ENCODE results near the gene ITPKB.
"Not testable (repeated sequence)": the region's sequence is repeated elsewhere in the genome, so short reads cannot be mapped to it uniquely, and the experiment has no call there.

The ITPKB gene

GRCh38 chr1:226622012-226622411, 117.1 kb downstream of the ITPKB start:
- no peak for DNase-seq
- TF ChIP-seq CTCF (IDR thresholded peaks at IDR 0.05; ENCODE audit: borderline replicate concordance, extremely low read depth, low read length, poor library complexity, severe bottlenecking) (no peak), EZH2 (IDR thresholded peaks at IDR 0.05; ENCODE audit: borderline replicate concordance, low read depth, low read length, severe bottlenecking) (no peak)
- H2AFZ ChIP-seq (ENCODE audit: low read depth, low read length), result no peak overlapping the region
- no peak for ATAC-seq (ENCODE audit: insufficient read depth, low read depth)
- no peak overlapping the region for H3K4me3 ChIP-seq (ENCODE audit: low read depth in 1 of 2, low read length in 2 of 2)
- no peaks in the 10 kb centered on the region for H4K20me1 ChIP-seq (ENCODE audit: insufficient read depth, low read length)
- no peaks in the 10 kb centered on the region for H3K9me3 ChIP-seq (ENCODE audit: insufficient read depth, low read length, severe bottlenecking)
- H3K79me2 ChIP-seq (ENCODE audit: insufficient read depth, low read length), result no peaks in the 10 kb centered on the region
- H3K27ac ChIP-seq (ENCODE audit: low read length), result no peak overlapping the region
- H3K27me3 ChIP-seq (ENCODE audit: insufficient read depth, low read length, poor library complexity), result no peaks in the 10 kb centered on the region
- H3K9ac ChIP-seq (ENCODE audit: low read depth, low read length), result no peak overlapping the region
- no peak overlapping the region for H3K4me2 ChIP-seq (ENCODE audit: insufficient read depth, low read length)
- no peaks in the 10 kb centered on the region for H3K36me3 ChIP-seq (ENCODE audit: insufficient read depth, low read length)
- peaks cover 10% of the 10 kb centered on the region for H3K4me1 ChIP-seq (ENCODE audit: insufficient read depth, low read length)

GRCh38 chr1:226619031-226619430, 120.1 kb downstream of the ITPKB start:
- no peak overlapping the region for H3K4me2 ChIP-seq (ENCODE audit: insufficient read depth, low read length)
- no peaks in the 10 kb centered on the region for H3K27me3 ChIP-seq (ENCODE audit: insufficient read depth, low read length, poor library complexity)
- H3K9me3 ChIP-seq (ENCODE audit: insufficient read depth, low read length, severe bottlenecking), result no peaks in the 10 kb centered on the region
- no peak overlapping the region for H3K9ac ChIP-seq (ENCODE audit: low read depth, low read length)
- H2AFZ ChIP-seq (ENCODE audit: low read depth, low read length), result no peak overlapping the region
- H4K20me1 ChIP-seq (ENCODE audit: insufficient read depth, low read length), result no peaks in the 10 kb centered on the region
- H3K4me3 ChIP-seq (ENCODE audit: low read depth in 1 of 2, low read length in 2 of 2), result no peak overlapping the region
- no peaks in the 10 kb centered on the region for H3K36me3 ChIP-seq (ENCODE audit: insufficient read depth, low read length)
- no peak for ATAC-seq (ENCODE audit: insufficient read depth, low read depth)
- TF ChIP-seq CTCF (IDR thresholded peaks at IDR 0.05; ENCODE audit: borderline replicate concordance, extremely low read depth, low read length, poor library complexity, severe bottlenecking) (no peak), EZH2 (IDR thresholded peaks at IDR 0.05; ENCODE audit: borderline replicate concordance, low read depth, low read length, severe bottlenecking) (no peak)
- DNase-seq, result no peak
- H3K79me2 ChIP-seq (ENCODE audit: insufficient read depth, low read length), result no peaks in the 10 kb centered on the region
- H3K4me1 ChIP-seq (ENCODE audit: insufficient read depth, low read length), result no peaks in the 10 kb centered on the region
- H3K27ac ChIP-seq (ENCODE audit: low read length), result no peak overlapping the region

GRCh38 chr1:226618380-226618779, 120.7 kb downstream of the ITPKB start:
- Histone ChIP-seq H3K4me1 (ENCODE audit: insufficient read depth, low read length) (no peaks in the 10 kb centered on the region), H3K27ac (ENCODE audit: low read length) (no peak overlapping the region), H3K4me3 (ENCODE audit: low read depth in 1 of 2, low read length in 2 of 2) (no peak overlapping the region), H3K9ac (ENCODE audit: low read depth, low read length) (no peak overlapping the region), H3K9me3 (ENCODE audit: insufficient read depth, low read length, severe bottlenecking) (no peaks in the 10 kb centered on the region), H3K36me3 (ENCODE audit: insufficient read depth, low read length) (no peaks in the 10 kb centered on the region), H3K27me3 (ENCODE audit: insufficient read depth, low read length, poor library complexity) (no peaks in the 10 kb centered on the region), H2AFZ (ENCODE audit: low read depth, low read length) (no peak overlapping the region), H4K20me1 (ENCODE audit: insufficient read depth, low read length) (no peaks in the 10 kb centered on the region), H3K79me2 (ENCODE audit: insufficient read depth, low read length) (no peaks in the 10 kb centered on the region), H3K4me2 (ENCODE audit: insufficient read depth, low read length) (no peak overlapping the region)
- ATAC-seq (ENCODE audit: insufficient read depth, low read depth) (no peak), DNase-seq (no peak)
- TF ChIP-seq EZH2 (IDR thresholded peaks at IDR 0.05; ENCODE audit: borderline replicate concordance, low read depth, low read length, severe bottlenecking), result no peak
- no peak for TF ChIP-seq CTCF (IDR thresholded peaks at IDR 0.05; ENCODE audit: borderline replicate concordance, extremely low read depth, low read length, poor library complexity, severe bottlenecking)

GRCh38 chr1:226617719-226618118, 121.4 kb downstream of the ITPKB start:
- not testable (repeated sequence) for H4K20me1 ChIP-seq (ENCODE audit: insufficient read depth, low read length); H3K27me3 ChIP-seq (ENCODE audit: insufficient read depth, low read length, poor library complexity); H3K4me1 ChIP-seq (ENCODE audit: insufficient read depth, low read length); H3K27ac ChIP-seq (ENCODE audit: low read length); H3K9me3 ChIP-seq (ENCODE audit: insufficient read depth, low read length, severe bottlenecking); H3K9ac ChIP-seq (ENCODE audit: low read depth, low read length); H3K36me3 ChIP-seq (ENCODE audit: insufficient read depth, low read length); H3K4me3 ChIP-seq (ENCODE audit: low read depth in 1 of 2, low read length in 2 of 2); H2AFZ ChIP-seq (ENCODE audit: low read depth, low read length); DNase-seq; H3K4me2 ChIP-seq (ENCODE audit: insufficient read depth, low read length); ATAC-seq (ENCODE audit: insufficient read depth, low read depth); H3K79me2 ChIP-seq (ENCODE audit: insufficient read depth, low read length)

Measured in DND-41 (cell line).